Measurements from ENCODE around the gene NDEL1. TPM values are rescaled to one million over a fixed set of nuclear protein-coding genes. Genes with fewer than 3 reads are reported as not detected.

NDEL1 gene
- total RNA-seq, 6 experiments from 2014 or later, result 22.2 to 34.9 (median 28.4) TPM

DNA sequence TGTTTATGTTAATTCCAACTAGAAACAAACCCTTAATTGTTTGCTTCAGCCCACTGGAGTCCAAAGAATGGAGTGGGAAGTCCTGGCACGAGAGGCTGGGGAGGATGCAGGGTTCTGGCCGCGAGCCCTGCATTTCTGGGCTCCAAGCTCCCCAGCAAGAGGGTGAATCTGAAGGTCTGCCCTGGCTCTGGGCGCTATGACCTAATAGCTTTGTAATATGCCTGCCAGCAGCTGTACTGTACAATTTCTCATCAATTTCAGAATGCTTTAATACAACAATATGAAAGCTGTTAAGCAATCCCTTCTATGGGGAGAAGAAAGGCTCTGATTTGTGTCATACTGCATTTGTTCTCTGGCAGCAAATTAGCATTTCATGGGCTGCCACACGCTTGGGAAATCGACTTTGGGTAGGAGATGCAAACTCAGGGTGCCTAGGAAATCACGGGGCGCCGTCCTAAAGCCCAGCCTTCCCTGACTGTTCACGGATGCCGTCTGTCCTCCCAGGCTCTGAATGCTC, 43.8 kb downstream of the NDEL1 start:
- no peak for DNase-seq
- Histone ChIP-seq H3K4me3 (no peak overlapping the region), H3K9me3 (no peaks in the 10 kb centered on the region), H3K4me1 (peaks cover 0 to 17% (median 6%) of the 10 kb centered on the region in 4 donors), H3K27me3 (no peaks in the 10 kb centered on the region), H3K36me3 (peaks cover 3 to 39% (median 17%) of the 10 kb centered on the region in 4 donors), H3K27ac (no peak overlapping the region)
- 69% methylated on average over 8 of the region's 11 CpGs for WGBS (ENCODE audit: insufficient coverage, low coverage, low lambda C conversion rate, missing lambda C conversion rate)
- ATAC-seq, result no peak
- TF ChIP-seq POLR2A (IDR thresholded peaks at IDR 0.05), result no peak
- TF ChIP-seq, protein P1, sequence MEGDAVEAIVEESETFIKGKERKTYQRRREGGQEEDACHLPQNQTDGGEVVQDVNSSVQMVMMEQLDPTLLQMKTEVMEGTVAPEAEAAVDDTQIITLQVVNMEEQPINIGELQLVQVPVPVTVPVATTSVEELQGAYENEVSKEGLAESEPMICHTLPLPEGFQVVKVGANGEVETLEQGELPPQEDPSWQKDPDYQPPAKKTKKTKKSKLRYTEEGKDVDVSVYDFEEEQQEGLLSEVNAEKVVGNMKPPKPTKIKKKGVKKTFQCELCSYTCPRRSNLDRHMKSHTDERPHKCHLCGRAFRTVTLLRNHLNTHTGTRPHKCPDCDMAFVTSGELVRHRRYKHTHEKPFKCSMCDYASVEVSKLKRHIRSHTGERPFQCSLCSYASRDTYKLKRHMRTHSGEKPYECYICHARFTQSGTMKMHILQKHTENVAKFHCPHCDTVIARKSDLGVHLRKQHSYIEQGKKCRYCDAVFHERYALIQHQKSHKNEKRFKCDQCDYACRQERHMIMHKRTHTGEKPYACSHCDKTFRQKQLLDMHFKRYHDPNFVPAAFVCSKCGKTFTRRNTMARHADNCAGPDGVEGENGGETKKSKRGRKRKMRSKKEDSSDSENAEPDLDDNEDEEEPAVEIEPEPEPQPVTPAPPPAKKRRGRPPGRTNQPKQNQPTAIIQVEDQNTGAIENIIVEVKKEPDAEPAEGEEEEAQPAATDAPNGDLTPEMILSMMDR (IDR thresholded peaks at IDR 0.05), result no peak
- intact Hi-C loops (cut with DNase I), result loop anchor here in 1 of 2 donors (10.0 kb wide), 2 partner anchors 65 to 265 kb away; partner anchors contain the start of gene CCDC42

DNA sequence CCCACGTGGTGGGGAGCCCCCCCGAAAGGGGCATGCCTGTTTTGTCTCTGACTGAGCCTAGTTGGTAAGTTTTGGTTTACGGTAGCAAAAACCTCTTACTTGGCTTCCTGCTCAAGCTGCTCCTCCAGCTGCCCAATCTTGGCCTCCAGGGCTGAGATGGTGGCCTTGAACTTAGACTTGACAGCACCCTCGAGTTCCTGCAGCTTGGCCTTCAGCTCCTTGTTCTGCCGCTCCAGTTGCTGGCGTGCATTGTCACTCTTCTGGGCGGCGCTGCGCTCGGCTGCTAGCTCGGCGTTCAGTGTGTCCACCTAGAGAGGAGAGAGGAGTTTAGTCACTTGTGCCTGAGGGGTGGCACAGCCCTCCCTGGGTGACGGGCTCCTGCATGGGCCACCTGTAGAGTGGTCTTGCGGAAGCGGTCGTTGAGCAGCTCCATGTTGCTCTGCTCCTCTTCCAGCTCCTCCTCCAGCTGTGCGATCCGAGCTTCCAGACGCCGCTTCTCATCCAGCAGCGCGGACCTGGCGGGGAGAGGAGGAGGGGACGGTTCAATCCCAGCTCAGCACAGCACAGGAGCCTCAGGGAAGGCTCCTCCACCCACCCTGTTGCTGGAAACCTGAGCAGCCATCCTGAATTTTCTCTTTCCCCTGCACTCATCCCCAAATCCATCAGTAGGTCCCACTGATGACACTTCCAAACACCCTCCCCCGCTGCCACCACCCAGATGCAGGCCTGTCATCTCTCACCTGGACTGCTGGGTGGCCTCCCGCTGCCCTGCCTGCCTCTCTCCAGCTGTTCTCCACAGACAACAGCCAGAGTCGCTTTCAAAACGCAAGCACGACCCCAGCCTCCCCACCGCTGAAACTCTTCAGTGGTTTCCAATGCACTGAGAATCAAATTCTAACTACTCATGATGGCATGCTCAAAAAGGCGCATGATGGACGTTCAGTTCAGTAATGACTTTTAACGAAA, 44.6 kb downstream of the NDEL1 start:
- Histone ChIP-seq H3K4me3 (no peak overlapping the region), H3K27me3 (no peaks in the 10 kb centered on the region), H3K27ac (no peak overlapping the region), H3K36me3 (peaks cover 2 to 30% (median 13%) of the 10 kb centered on the region in 4 donors), H3K9me3 (no peaks in the 10 kb centered on the region), H3K4me1 (peaks cover 0 to 17% (median 6%) of the 10 kb centered on the region in 4 donors)
- ATAC-seq (no peak), DNase-seq (peak in 1 of 3 donors; percentile 40)
- TF ChIP-seq POLR2A (IDR thresholded peaks at IDR 0.05), result no peak
- TF ChIP-seq, protein P1 (IDR thresholded peaks at IDR 0.05), result no peak
- 89% methylated on average over 11 of the region's 33 CpGs for WGBS (ENCODE audit: insufficient coverage, low coverage, low lambda C conversion rate, missing lambda C conversion rate)
- intact Hi-C loops (cut with DNase I), result no loop called here

DNA sequence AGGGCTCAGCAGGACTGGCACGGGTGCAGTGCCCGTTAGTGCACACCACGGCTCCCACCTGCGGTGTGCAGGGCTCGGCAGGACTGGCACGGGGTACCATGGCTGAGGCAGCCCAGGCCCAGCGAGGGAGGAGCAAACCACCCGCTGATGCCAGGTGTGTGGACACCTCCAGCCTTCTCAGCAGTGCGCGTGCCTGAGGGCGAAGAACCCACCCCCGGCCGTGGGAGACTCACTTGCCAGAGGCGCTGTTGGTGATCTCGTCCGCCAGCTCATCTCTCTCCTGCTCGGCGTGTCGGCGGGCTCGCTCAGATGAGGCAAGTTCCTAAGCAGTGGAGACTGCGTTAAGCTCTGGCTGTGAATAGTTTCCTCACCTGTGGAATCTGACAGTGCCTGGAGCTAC, 45.4 kb downstream of the NDEL1 start:
- TF ChIP-seq, protein P1 (IDR thresholded peaks at IDR 0.05), result no peak
- TF ChIP-seq POLR2A (IDR thresholded peaks at IDR 0.05), result no peak
- intact Hi-C loops (cut with DNase I), result no loop called here
- peaks cover 0 to 17% (median 6%) of the 10 kb centered on the region in 4 donors for H3K4me1 ChIP-seq
- no peak overlapping the region for H3K27ac ChIP-seq
- WGBS (ENCODE audit: insufficient coverage, low coverage, low lambda C conversion rate, missing lambda C conversion rate), result 67% methylated on average over 1 of the region's 22 CpGs
- no peak overlapping the region for H3K4me3 ChIP-seq
- H3K36me3 ChIP-seq, result peaks cover 0 to 25% (median 12%) of the 10 kb centered on the region in 4 donors
- no peak for ATAC-seq
- peak in 1 of 3 donors; percentile 44 for DNase-seq
- H3K27me3 ChIP-seq, result no peaks in the 10 kb centered on the region
- H3K9me3 ChIP-seq, result no peaks in the 10 kb centered on the region

DNA sequence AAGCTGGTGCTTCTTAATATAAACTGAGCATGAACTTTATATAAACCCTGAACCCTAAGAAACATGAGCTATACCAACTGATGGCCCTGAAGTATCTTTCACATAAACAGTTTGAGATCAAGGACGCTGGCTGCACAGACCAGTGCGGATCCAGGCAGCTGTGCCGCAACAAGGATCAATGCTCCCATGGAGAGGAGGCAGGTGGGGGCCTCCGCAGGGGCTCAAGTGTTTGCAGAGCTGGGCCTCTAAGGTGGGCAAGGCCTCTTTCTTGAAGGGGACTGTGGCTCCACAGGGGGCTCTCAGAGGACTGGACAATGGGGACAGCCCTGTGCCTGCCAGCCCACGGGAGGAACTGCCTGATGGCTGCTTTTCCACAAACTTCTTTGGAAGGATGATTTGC, 46.0 kb downstream of the NDEL1 start:
- DNase-seq (no peak), ATAC-seq (no peak)
- intact Hi-C loops (cut with DNase I), result no loop called here
- H3K4me3 ChIP-seq, result no peak overlapping the region
- peaks cover 0 to 20% (median 10%) of the 10 kb centered on the region in 4 donors for H3K36me3 ChIP-seq
- no peak for TF ChIP-seq POLR2A (IDR thresholded peaks at IDR 0.05)
- TF ChIP-seq, protein P1 (IDR thresholded peaks at IDR 0.05), result no peak
- 100% methylated on average over 2 of the region's 5 CpGs for WGBS (ENCODE audit: insufficient coverage, low coverage, low lambda C conversion rate, missing lambda C conversion rate)
- no peaks in the 10 kb centered on the region for H3K27me3 ChIP-seq
- no peaks in the 10 kb centered on the region for H3K9me3 ChIP-seq
- peaks cover 0 to 17% (median 6%) of the 10 kb centered on the region in 4 donors for H3K4me1 ChIP-seq
- no peak overlapping the region for H3K27ac ChIP-seq

Data from right lobe of liver (tissue), 6 donors.